ENCODE measurements around the gene RIMBP2.

The RIMBP2 gene

DNA sequence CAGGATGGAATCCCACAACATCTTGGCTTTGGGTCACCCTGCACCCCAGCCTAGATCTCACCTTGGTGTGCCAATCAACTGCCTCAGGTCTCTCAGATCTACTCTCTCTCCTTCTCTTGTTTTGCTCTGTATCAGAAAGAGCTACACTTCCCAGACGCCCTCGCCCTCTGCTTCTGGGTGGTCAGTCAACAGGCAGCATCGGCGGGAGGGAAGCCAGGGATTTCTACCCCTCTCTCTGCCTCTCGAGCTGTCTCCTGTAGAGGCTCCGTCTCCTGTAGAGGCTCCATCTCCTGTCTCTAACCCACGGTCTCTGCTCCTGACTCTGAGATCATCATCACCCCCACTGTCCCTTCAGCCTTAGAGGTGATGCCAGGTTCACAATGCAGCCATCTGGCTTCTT, 226.8 kb downstream of the RIMBP2 start:
- DNase-seq (ENCODE audit: low read depth, low spot score) = no peak
- H3K4me3 ChIP-seq (ENCODE audit: low read length) = no peak overlapping the region

GRCh38 chr12:130488358-130488710, 227.8 kb downstream of the RIMBP2 start:
- no peak for DNase-seq (ENCODE audit: low read depth, low spot score)
- no peak overlapping the region for H3K4me3 ChIP-seq (ENCODE audit: low read length)

- DNase-seq (ENCODE audit: low read depth, low spot score) = no peak
These were observed 228.3 kb downstream of the RIMBP2 start for GRCh38 chr12:130487636-130488357.

GRCh38 chr12:130486891-130487416, 229.1 kb downstream of the RIMBP2 start:
- H3K4me3 ChIP-seq (ENCODE audit: low read length) = no peak overlapping the region
- no peak for DNase-seq (ENCODE audit: low read depth, low spot score)

More at GRCh38 chr12:130487636-130488357, 228.3 kb downstream of the RIMBP2 start:
- no peak overlapping the region for H3K4me3 ChIP-seq (ENCODE audit: low read length)

DNA sequence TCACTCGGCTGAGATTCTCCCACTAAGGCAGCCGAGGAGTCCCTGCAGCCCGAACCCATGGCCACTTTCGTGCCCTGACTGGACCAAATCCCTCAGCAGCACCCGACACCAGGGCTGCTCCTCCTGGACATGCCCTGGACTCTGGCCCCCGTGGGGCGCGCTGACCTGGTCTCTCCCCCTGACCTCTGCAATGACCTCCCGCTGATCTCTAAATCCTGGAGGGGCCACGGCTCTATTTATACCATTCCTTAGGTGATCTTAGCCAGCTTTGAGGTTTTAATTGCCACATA, 230.0 kb downstream of the RIMBP2 start:
- no peak for DNase-seq (ENCODE audit: low read depth, low spot score)
- no peak overlapping the region for H3K4me3 ChIP-seq (ENCODE audit: low read length)

- no peak for DNase-seq (ENCODE audit: low read depth, low spot score)
- no peak overlapping the region for H3K4me3 ChIP-seq (ENCODE audit: low read length)
These were observed 230.6 kb downstream of the RIMBP2 start for GRCh38 chr12:130485291-130486145.

GRCh38 chr12:130484221-130484620, 231.9 kb downstream of the RIMBP2 start:
- H3K4me3 ChIP-seq (ENCODE audit: low read length) = no peak overlapping the region
- no peak for DNase-seq (ENCODE audit: low read depth, low spot score)

- no peak overlapping the region for H3K4me3 ChIP-seq (ENCODE audit: low read length)
- DNase-seq (ENCODE audit: low read depth, low spot score) = no peak
These were observed 232.4 kb downstream of the RIMBP2 start for GRCh38 chr12:130483616-130484180.

GRCh38 chr12:130482448-130482847, 233.7 kb downstream of the RIMBP2 start:
- DNase-seq (ENCODE audit: low read depth, low spot score) = peak; percentile 9
- no peak overlapping the region for H3K4me3 ChIP-seq (ENCODE audit: low read length)

- DNase-seq (ENCODE audit: low read depth, low spot score) = no peak
- H3K4me3 ChIP-seq (ENCODE audit: low read length) = no peak overlapping the region
These were observed 234.7 kb downstream of the RIMBP2 start for GRCh38 chr12:130481392-130481879.

DNA sequence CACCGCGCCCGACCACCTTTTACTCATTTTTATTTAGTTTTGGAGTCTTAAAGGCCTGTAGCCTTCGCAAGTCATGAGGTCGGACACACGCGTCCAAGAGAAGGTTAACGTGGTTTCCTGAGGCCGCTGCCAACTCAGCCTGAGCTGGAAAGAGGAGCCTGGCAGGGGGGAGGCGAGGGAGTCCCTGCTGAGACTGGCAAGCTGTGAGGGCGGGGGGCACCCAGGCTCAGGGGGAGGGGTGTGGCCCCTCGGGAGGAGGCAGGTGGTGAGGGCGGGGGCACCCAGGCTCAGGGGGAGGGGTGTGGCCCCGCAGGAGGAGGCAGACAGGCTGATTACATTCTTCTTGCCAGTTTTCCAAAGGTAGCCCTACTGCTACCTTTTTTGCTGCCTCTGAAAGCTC, 235.2 kb downstream of the RIMBP2 start:
- no peak for DNase-seq (ENCODE audit: low read depth, low spot score)

DNA sequence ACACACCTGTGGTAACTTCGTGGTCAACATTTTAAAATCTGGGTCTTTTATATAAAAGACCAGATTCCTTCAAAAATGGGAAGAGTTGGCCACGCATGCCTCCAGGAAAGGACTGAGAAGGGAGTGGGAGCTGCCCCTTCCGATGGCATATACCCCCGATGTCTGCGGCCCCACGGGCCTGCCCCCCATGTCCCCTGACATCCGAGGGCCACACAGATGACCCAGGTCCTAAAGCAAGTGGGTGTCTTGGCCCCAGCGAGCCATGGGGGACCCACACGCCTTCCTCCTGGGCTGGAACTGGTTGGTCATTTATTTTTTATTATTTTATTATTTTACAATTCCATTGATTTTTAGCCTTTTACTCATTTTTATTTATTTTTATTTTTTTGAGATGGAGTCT, 235.9 kb downstream of the RIMBP2 start:
- H3K4me3 ChIP-seq (ENCODE audit: low read length) = no peak overlapping the region
- DNase-seq (ENCODE audit: low read depth, low spot score) = no peak

More for the DNA sequence above, 235.2 kb downstream of the RIMBP2 start:
- no peak overlapping the region for H3K4me3 ChIP-seq (ENCODE audit: low read length)

GRCh38 chr12:130479401-130480125, 236.5 kb downstream of the RIMBP2 start:
- no peak overlapping the region for H3K4me3 ChIP-seq (ENCODE audit: low read length)
- DNase-seq (ENCODE audit: low read depth, low spot score) = no peak

DNA sequence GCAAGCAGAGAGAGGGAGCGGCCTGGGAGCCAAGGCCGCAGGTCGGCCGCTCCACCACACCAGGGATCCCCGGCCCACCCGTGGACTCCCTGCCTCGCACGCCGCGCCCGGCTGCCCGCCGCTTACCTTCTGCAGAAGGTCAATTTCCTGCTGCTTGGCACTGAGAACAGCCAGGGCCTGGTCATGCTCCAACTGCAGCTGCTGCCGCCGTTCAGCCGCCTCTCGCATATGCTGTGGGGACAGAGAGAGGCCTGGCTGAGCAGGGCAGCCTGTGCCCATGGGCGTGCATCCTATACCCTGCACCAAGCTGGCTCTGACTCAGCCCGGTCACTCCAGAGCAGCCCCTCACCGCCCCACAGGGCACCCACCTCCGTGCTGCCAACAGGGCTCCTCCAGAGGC, 237.3 kb downstream of the RIMBP2 start:
- DNase-seq (ENCODE audit: low read depth, low spot score) = no peak
- H3K4me3 ChIP-seq (ENCODE audit: low read length) = no peak overlapping the region

DNA sequence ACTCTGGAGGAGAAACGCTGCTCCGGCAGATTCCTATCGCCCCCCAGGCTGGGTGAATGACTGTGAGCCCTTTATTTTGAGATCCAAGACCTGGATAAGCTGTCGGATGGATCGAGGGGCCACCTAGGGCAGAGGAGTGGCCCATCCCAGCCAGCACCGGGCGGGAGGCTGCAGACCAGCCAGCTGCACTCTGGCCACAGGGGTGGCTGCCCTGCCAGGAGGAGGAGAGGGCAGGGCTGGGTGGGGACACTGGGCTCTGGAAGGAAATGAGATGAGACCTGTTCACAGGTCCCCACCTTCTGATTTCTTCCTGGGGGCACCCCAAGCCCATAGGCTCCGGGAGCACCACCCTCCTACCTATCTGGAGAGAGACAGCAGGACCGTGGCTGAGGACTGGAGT, 238.4 kb downstream of the RIMBP2 start:
- no peak overlapping the region for H3K4me3 ChIP-seq (ENCODE audit: low read length)
- no peak for DNase-seq (ENCODE audit: low read depth, low spot score)

GRCh38 chr12:130477266-130477665, 238.8 kb downstream of the RIMBP2 start:
- no peak overlapping the region for H3K4me3 ChIP-seq (ENCODE audit: low read length)
- DNase-seq (ENCODE audit: low read depth, low spot score) = no peak

DNA sequence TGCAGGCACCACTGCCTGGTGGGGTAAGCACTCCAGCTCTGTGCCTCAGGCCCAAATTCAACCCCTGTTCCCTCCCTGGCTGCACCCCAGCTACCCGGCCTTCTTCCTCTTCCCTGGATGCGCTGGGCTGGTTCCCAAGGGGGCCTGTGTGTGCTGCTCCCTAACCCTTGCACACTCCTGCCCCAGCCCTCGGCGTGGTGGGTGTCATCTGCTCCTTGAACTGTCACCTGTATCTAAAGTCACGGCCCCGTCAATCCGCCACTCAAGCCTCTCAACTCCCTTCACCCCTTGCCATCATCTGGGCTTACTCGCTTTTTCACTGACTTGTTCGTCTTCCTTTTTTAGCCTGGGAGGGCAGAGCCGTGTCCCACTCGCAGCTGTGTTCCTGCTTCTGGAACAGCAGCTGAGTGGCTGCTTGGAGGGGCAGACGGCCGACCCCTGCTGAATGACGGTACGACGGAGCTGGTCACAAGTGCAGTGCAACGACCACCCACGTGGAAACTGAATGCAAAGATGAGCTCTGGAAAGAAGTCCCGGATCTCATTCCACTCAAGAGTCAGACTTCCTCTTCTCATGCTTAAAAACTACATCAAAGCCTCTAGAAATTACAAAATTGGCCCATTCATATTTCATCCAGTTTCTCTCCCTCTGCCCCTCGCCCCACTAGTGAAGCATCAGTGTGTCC, 239.5 kb downstream of the RIMBP2 start:
- DNase-seq (ENCODE audit: low read depth, low spot score) = no peak
- H3K4me3 ChIP-seq (ENCODE audit: low read length) = no peak overlapping the region

GRCh38 chr12:130474599-130475269, 241.4 kb downstream of the RIMBP2 start:
- no peak for DNase-seq (ENCODE audit: low read depth, low spot score)

More at GRCh38 chr12:130474599-130475269, 241.4 kb downstream of the RIMBP2 start:
- H3K4me3 ChIP-seq (ENCODE audit: low read length) = no peak overlapping the region

Data from Jurkat, Clone E6-1 (cell line).